CD14-positive monocyte (primary cell): Measurements from ENCODE around the gene SNX8. TPM values are rescaled to one million over a fixed set of nuclear protein-coding genes. Genes with fewer than 3 reads are reported as not detected.

Experiments used
- DNase-seq, 3 donors: peaks; one replicate each; pipeline ENCODE4 v3.0.0-alpha.2; 2011 to 2022
- H2AFZ ChIP-seq: 2 replicates; pipeline ENCODE4 v1.6.0; 2012; ENCODE audit warnings: mild to moderate bottlenecking, low read depth, low read length, inconsistent platforms; ENCODE audit not compliant: insufficient read depth, poor library complexity, severe bottlenecking
- H3K27ac ChIP-seq, 2 donors: 1 replicate in 1 of 2; 2 replicates in 1 of 2; pipeline ENCODE4 v1.5.1; 2012 to 2013; ENCODE audit warnings: low read length in 2 of 2, control low read depth in 1 of 2, inconsistent platforms in 1 of 2, low read depth in 1 of 2, mild to moderate bottlenecking in 1 of 2
- H3K27me3 ChIP-seq, 2 donors: one replicate each; pipeline versions ENCODE4 v1.6.0 to v1.6.1; 2011 to 2013; ENCODE audit warnings: low read length in 2 of 2; ENCODE audit not compliant: control insufficient read depth in 2 of 2, insufficient read depth in 2 of 2
- H3K36me3 ChIP-seq, 2 donors: replicated peaks in 1 of 2; 1 replicate in 1 of 2; 2 replicates in 1 of 2; pipeline versions ENCODE4 v1.5.1 to v1.6.1; 2012 to 2013; ENCODE audit warnings: low read length in 2 of 2, control low read depth in 1 of 2, inconsistent platforms in 1 of 2, mild to moderate bottlenecking in 1 of 2; ENCODE audit not compliant: insufficient read depth in 2 of 2, control insufficient read depth in 1 of 2
- H3K4me1 ChIP-seq, 2 donors: 1 replicate in 1 of 2; 2 replicates in 1 of 2; pipeline versions ENCODE4 v1.5.1 to v1.6.1; 2012 to 2013; ENCODE audit warnings: low read length in 2 of 2, control low read depth in 1 of 2, inconsistent platforms in 1 of 2, mild to moderate bottlenecking in 1 of 2, moderate library complexity in 1 of 2; ENCODE audit not compliant: insufficient read depth in 2 of 2, control insufficient read depth in 1 of 2
- H3K4me2 ChIP-seq: replicated peaks from 2 replicates; pipeline ENCODE3; 2012; ENCODE audit warnings: low read length, moderate library complexity, mild to moderate bottlenecking; ENCODE audit not compliant: poor library complexity, severe bottlenecking; ENCODE audit errors: extremely low read depth
- H3K4me3 ChIP-seq, 3 experiments: fragments of 200-600 bp in 1 of 3; sonication (generic) in 1 of 3; replicated peaks in 1 of 3; 1 replicate in 2 of 3; 2 replicates in 1 of 3; pipeline ENCODE4 v1.5.1; 2011 to 2013; ENCODE audit warnings: low read length in 3 of 3, mild to moderate bottlenecking in 3 of 3, control low read depth in 2 of 3, low read depth in 2 of 3, inconsistent platforms in 1 of 3, moderate library complexity in 1 of 3
- H3K79me2 ChIP-seq: 2 replicates; pipeline ENCODE4 v1.6.0; 2012; ENCODE audit warnings: mild to moderate bottlenecking, control low read depth, inconsistent platforms, low read length, moderate library complexity; ENCODE audit not compliant: insufficient read depth
- H3K9ac ChIP-seq: 2 replicates; pipeline ENCODE4 v1.6.0; 2017; ENCODE audit warnings: low read length, mild to moderate bottlenecking; ENCODE audit not compliant: insufficient read depth, poor library complexity, severe bottlenecking
- H3K9me3 ChIP-seq, 2 donors: replicated peaks in 1 of 2; 1 replicate in 1 of 2; 2 replicates in 1 of 2; pipeline versions ENCODE4 v1.5.1 to v1.6.1; 2012 to 2013; ENCODE audit warnings: low read length in 2 of 2, control low read depth in 1 of 2; ENCODE audit not compliant: control insufficient read depth in 1 of 2, insufficient read depth in 1 of 2
- H4K20me1 ChIP-seq: 2 replicates; pipeline ENCODE4 v1.6.0; 2012; ENCODE audit warnings: mild to moderate bottlenecking, low read length, control low read depth, moderate library complexity; ENCODE audit not compliant: insufficient read depth
- H3K27ac Mint-ChIP-seq, 7 donors: one replicate each; pipeline ENCODE4 v1.8.0; 2020; ENCODE audit warnings: mild to moderate bottlenecking in 7 of 7, mixed read lengths in 7 of 7, moderate library complexity in 6 of 7, inconsistent platforms in 2 of 7
- H3K27me3 Mint-ChIP-seq, 3 donors: one replicate each; pipeline ENCODE4 v1.8.0; 2021 to 2022; ENCODE audit warnings: low read depth in 3 of 3, mild to moderate bottlenecking in 3 of 3, mixed read lengths in 3 of 3, moderate library complexity in 3 of 3, inconsistent platforms in 1 of 3
- H3K36me3 Mint-ChIP-seq, 2 donors: one replicate each; pipeline ENCODE4 v1.8.0; 2020; ENCODE audit warnings: mixed read lengths in 2 of 2, inconsistent platforms in 1 of 2, mild to moderate bottlenecking in 1 of 2
- H3K4me1 Mint-ChIP-seq: one replicate; pipeline ENCODE4 v1.8.0; 2020; ENCODE audit warnings: mild to moderate bottlenecking, mixed read lengths
- H3K4me3 Mint-ChIP-seq, 2 donors: one replicate each; pipeline ENCODE4 v1.8.0; 2020; ENCODE audit warnings: mild to moderate bottlenecking in 2 of 2, mixed read lengths in 2 of 2, moderate library complexity in 1 of 2
- H3K9me3 Mint-ChIP-seq, 7 donors: one replicate each; pipeline ENCODE4 v1.8.0; 2020 to 2022; ENCODE audit warnings: mixed read lengths in 7 of 7, mild to moderate bottlenecking in 6 of 7, moderate library complexity in 6 of 7, inconsistent platforms in 2 of 7
- CTCF ChIP-seq: fragments of 200-600 bp; IDR thresholded peaks from one replicate; pipeline ENCODE4 v1.8.0; 2022; ENCODE audit warnings: antibody characterized with exemption, mild to moderate bottlenecking
- WGBS: methylation state at CpG from one replicate; pipeline ENCODE4 v1.1.5; 2013; ENCODE audit warnings: missing lambda C conversion rate; ENCODE audit not compliant: insufficient coverage; 5-methylcytosine and 5-hydroxymethylcytosine counted together
- intact Hi-C, 2 donors: fragments of 100-400 bp; cut with micrococcal nuclease; formaldehyde crosslinking; loops; one replicate each; pipeline versions ENCODE4 v1.15.0 to v1.15.1; 2023
- polyA plus RNA-seq, 3 donors: library from polyadenylated mRNA; depleted of rRNA in 1 of 3; unstranded in 2 of 3; stranded (reverse) in 1 of 3; fragments of 300-500 nt in 2 of 3; fragments of >200 nt in 1 of 3; fragmentation: Illumina TruSeq in 2 of 3; gene quantifications; 1 replicate in 2 of 3; 2 replicates in 1 of 3; pipeline ENCODE4 v1.2.3, GENCODE V29; 2012 to 2021

SNX8 gene
- polyA plus RNA-seq, 3 donors, result 15.4 to 43.7 (median 41.9) TPM

DNA sequence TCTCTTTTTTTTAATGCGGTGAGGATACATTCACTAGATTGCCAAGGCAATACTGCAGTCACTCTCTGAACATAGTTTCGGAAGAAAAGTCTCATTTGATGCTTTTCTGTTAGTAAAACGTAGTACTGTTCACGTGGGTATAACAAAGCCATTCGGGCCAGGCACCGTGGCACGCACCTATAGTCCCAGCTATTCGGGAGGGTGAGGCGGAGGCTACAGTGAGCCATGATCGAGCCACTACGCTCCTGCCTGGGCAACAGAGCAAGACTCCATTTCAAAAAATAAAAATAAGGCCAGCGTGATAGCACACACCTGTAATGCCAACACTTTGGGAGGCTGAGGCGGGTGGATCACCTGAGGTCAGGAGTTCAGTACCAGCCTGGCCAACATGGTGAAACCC lies 24.6 kb downstream of the SNX8 start:
- peak overlapping the region in 2 of 7 donors; percentile 7 to 51 for H3K27ac Mint-ChIP-seq
- H3K4me1 Mint-ChIP-seq, result no peaks in the 10 kb centered on the region
- no peak overlapping the region for H3K4me3 Mint-ChIP-seq
- WGBS, result 100% methylated on average over 11 of the region's 13 CpGs
- DNase-seq, result no peak
- no peak for TF ChIP-seq CTCF
- peaks cover 11 to 18% of the 10 kb centered on the region in 2 donors for H3K36me3 Mint-ChIP-seq
- intact Hi-C loops, result no loop called here
- H3K27me3 Mint-ChIP-seq, result peaks cover 0 to 4% (median 1%) of the 10 kb centered on the region in 3 donors
- Histone ChIP-seq H3K4me2 (no peak overlapping the region), H3K27me3 (no peaks in the 10 kb centered on the region), H3K79me2 (peaks cover 4% of the 10 kb centered on the region), H2AFZ (no peak overlapping the region), H4K20me1 (peaks cover 9% of the 10 kb centered on the region), H3K36me3 (peaks cover 0 to 10% of the 10 kb centered on the region in 2 donors), H3K4me3 (no peak overlapping the region), H3K27ac (no peak overlapping the region), H3K9me3 (no peaks in the 10 kb centered on the region), H3K9ac (no peak overlapping the region), H3K4me1 (no peaks in the 10 kb centered on the region)
- H3K9me3 Mint-ChIP-seq, result peaks cover 0 to 1% (median 0%) of the 10 kb centered on the region in 7 donors

GRCh38 chr7:2289111-2289586 lies 25.1 kb downstream of the SNX8 start:
- no peak overlapping the region for H2AFZ ChIP-seq
- WGBS, result 99% methylated on average over 19 of the region's 20 CpGs
- no peak overlapping the region for H3K9ac ChIP-seq
- no peak overlapping the region for H3K4me3 ChIP-seq
- H3K27ac ChIP-seq, result no peak overlapping the region
- intact Hi-C loops, result no loop called here
- Mint-ChIP-seq H3K36me3 (peaks cover 11 to 18% of the 10 kb centered on the region in 2 donors), H3K4me3 (no peak overlapping the region), H3K9me3 (peaks cover 0 to 1% (median 0%) of the 10 kb centered on the region in 7 donors), H3K27ac (peak overlapping the region in 1 of 7 donors; percentile 7), H3K4me1 (no peaks in the 10 kb centered on the region), H3K27me3 (peaks cover 0 to 4% (median 1%) of the 10 kb centered on the region in 3 donors)
- H3K36me3 ChIP-seq, result peaks cover 0 to 10% of the 10 kb centered on the region in 2 donors
- no peaks in the 10 kb centered on the region for H3K27me3 ChIP-seq
- H3K79me2 ChIP-seq, result peaks cover 4% of the 10 kb centered on the region
- DNase-seq, result no peak
- no peaks in the 10 kb centered on the region for H3K4me1 ChIP-seq
- peaks cover 5% of the 10 kb centered on the region for H4K20me1 ChIP-seq
- no peak for TF ChIP-seq CTCF
- no peaks in the 10 kb centered on the region for H3K9me3 ChIP-seq
- H3K4me2 ChIP-seq, result no peak overlapping the region
